K562 (cell line): ENCODE data around the gene RHOBTB3. TPM values are rescaled to one million over a fixed set of nuclear protein-coding genes. Genes with fewer than 3 reads are reported as not detected.

Source experiments
- ARNT ChIP-seq, 2 experiments: fragments of 450-650 bp; IDR thresholded peaks; 2 replicates each; pipeline ENCODE4 v1.6.1; 2016; ENCODE audit warnings: mild to moderate bottlenecking in 1 of 2
- CTCF ChIP-seq, 3 experiments: IDR thresholded peaks in 2 of 3; conservative IDR thresholded peaks in 1 of 3; 2 replicates each; pipeline ENCODE4 v1.5.1; 2011 to 2012; ENCODE audit warnings: low read length in 3 of 3, mild to moderate bottlenecking in 3 of 3, control low read depth in 2 of 3, improper control_type of control experiment in 1 of 3, inconsistent platforms in 1 of 3, low read depth in 1 of 3, mixed read lengths in 1 of 3, moderate library complexity in 1 of 3; ENCODE audit not compliant: insufficient read depth in 2 of 3
- CXXC5 ChIP-seq: fragments of 250-450 bp; sonication (Bioruptor Pico); IDR thresholded peaks from 2 replicates; pipeline ENCODE4 v1.8.0; 2022; ENCODE audit warnings: inconsistent platforms, mild to moderate bottlenecking, moderate library complexity
- FOSL1 ChIP-seq: fragments of 200-800 bp; sonication (Bioruptor generic); conservative IDR thresholded peaks from 2 replicates; pipeline ENCODE4 v1.6.1; 2016; ENCODE audit warnings: missing genetic modification characterization, missing compliant biosample characterization
- FOXJ3 ChIP-seq: sonication (generic); formaldehyde crosslinking; IDR thresholded peaks from 2 replicates; pipeline ENCODE4 v1.4.0; 2020; ENCODE audit warnings: mild to moderate bottlenecking, missing genetic modification reagents
- KLF13 ChIP-seq: fragments of 450-650 bp; IDR thresholded peaks from 2 replicates; pipeline ENCODE4 v1.6.1; 2016; ENCODE audit warnings: missing genetic modification characterization, low read depth, mild to moderate bottlenecking, missing compliant biosample characterization, moderate library complexity, borderline replicate concordance
- MBD2 ChIP-seq: sonication (generic); IDR thresholded peaks from 2 replicates; pipeline ENCODE4 v1.6.1; 2016; ENCODE audit warnings: low read depth, borderline replicate concordance
- MTA3 ChIP-seq: fragments of 450-650 bp; formaldehyde crosslinking; IDR thresholded peaks from 2 replicates; pipeline ENCODE4 v1.6.1; 2017; ENCODE audit warnings: mild to moderate bottlenecking, borderline replicate concordance
- MYNN ChIP-seq, 2 experiments: sonication (generic); formaldehyde crosslinking in 1 of 2; IDR thresholded peaks; 2 replicates each; pipeline versions ENCODE4 v1.5.0 to v1.6.1; 2016 to 2020; ENCODE audit warnings: antibody characterized with exemption in 1 of 2, missing genetic modification reagents in 1 of 2
- NONO ChIP-seq, 2 experiments: fragments of 200-400 bp in 1 of 2; fragments of 450-650 bp in 1 of 2; formaldehyde crosslinking in 1 of 2; IDR thresholded peaks; 2 replicates each; pipeline ENCODE4 v1.6.1; 2017; ENCODE audit warnings: low read depth in 2 of 2, mild to moderate bottlenecking in 2 of 2, moderate library complexity in 2 of 2, low read length in 1 of 2
- PBX2 ChIP-seq, 2 experiments: IDR thresholded peaks in 1 of 2; conservative IDR thresholded peaks in 1 of 2; 2 replicates each; pipeline ENCODE4 v1.6.1; 2016; ENCODE audit warnings: low read depth in 2 of 2, mild to moderate bottlenecking in 1 of 2, missing compliant biosample characterization in 1 of 2, missing genetic modification characterization in 1 of 2, moderate library complexity in 1 of 2
- PHB2 ChIP-seq: fragments of 450-650 bp; IDR thresholded peaks from 2 replicates; pipeline ENCODE4 v1.6.1; 2017; ENCODE audit warnings: low read depth
- TCF3 ChIP-seq: sonication (generic); formaldehyde crosslinking; IDR thresholded peaks from 2 replicates; pipeline ENCODE4 v1.4.0; 2020; ENCODE audit warnings: mild to moderate bottlenecking, missing genetic modification reagents
- TFE3 ChIP-seq: fragments of 450-650 bp; formaldehyde crosslinking; IDR thresholded peaks from 2 replicates; pipeline ENCODE4 v1.4.0; 2020; ENCODE audit warnings: mild to moderate bottlenecking, mixed read lengths
- ZBTB1 ChIP-seq: sonication (generic); formaldehyde crosslinking; IDR thresholded peaks from 2 replicates; pipeline ENCODE4 v1.8.1; 2023; ENCODE audit warnings: missing genetic modification reagents, low read depth, mild to moderate bottlenecking, borderline replicate concordance
- ZBTB17 ChIP-seq: fragments of 450-650 bp; formaldehyde crosslinking; IDR thresholded peaks from 2 replicates; pipeline ENCODE4 v1.4.0; 2020; ENCODE audit warnings: mild to moderate bottlenecking
- ZFP1 ChIP-seq: fragments of 450-650 bp; formaldehyde crosslinking; IDR thresholded peaks from 2 replicates; pipeline ENCODE4 v1.4.0; 2020; ENCODE audit warnings: mild to moderate bottlenecking, mixed read lengths
- ZNF217 ChIP-seq: sonication (generic); formaldehyde crosslinking; IDR thresholded peaks from 2 replicates; pipeline ENCODE4 v1.8.0; 2022; ENCODE audit warnings: mild to moderate bottlenecking, missing genetic modification reagents
- ZNF699 ChIP-seq: fragments of 250-450 bp; sonication (Bioruptor Pico); IDR thresholded peaks from 2 replicates; pipeline ENCODE4 v1.8.0; 2021; ENCODE audit warnings: mild to moderate bottlenecking, moderate library complexity; ENCODE audit not compliant: insufficient replicate concordance
- polyA plus RNA-seq, 8 experiments: library from polyadenylated mRNA; depleted of rRNA in 4 of 8; stranded (reverse) in 5 of 8; unstranded in 3 of 8; fragments of >200 nt; fragmentation: Nextera tagmentation in 2 of 8; fragmentation: Illumina TruSeq in 1 of 8; extraction: Ambion mirVana in 2 of 8; extraction: Trizol in 1 of 8; gene quantifications; 2 replicates each; pipeline versions ENCODE4 v1.2.1 to v1.2.3, GENCODE V29; 2011 to 2014; ENCODE audit warnings: inconsistent platforms in 1 of 8, missing spikeins in 1 of 8
- total RNA-seq, 7 experiments: library from RNA; depleted of rRNA in 6 of 7; stranded (reverse); fragments of >200 nt in 6 of 7; fragmentation: Illumina TruSeq in 2 of 7; extraction: Trizol in 2 of 7; gene quantifications; 2 replicates each; pipeline versions ENCODE4 v1.2.1 to v1.2.3, GENCODE V29; 2011 to 2021; ENCODE audit warnings: low replicate concordance in 1 of 7

The RHOBTB3 gene
- total and polyA plus RNA-seq, 9 of the 15 experiments (the other 6 are each of a cell fraction or from before 2014, with no cell fraction given), result 39.7 to 143 (median 115) TPM

- TF ChIP-seq ZBTB17 (CRISPR knock-in tag) (peak; percentile 83), FOSL1 (tag) (peak; percentile 37; the same call in 1 of the 2 replicates), ZFP1 (CRISPR knock-in tag) (0 out of 2 replicates have a peak, but pooled peaks have one; percentile 41), TFE3 (CRISPR knock-in tag) (peak; percentile 30; the same call in 1 of the 2 replicates), PBX2 (CRISPR knock-in tag; IDR thresholded peaks at IDR 0.05; ENCODE audit: low read depth) (no peak), PBX2 (tag; conservative IDR thresholded peaks at IDR 0.05; ENCODE audit: low read depth) (peak; percentile 42; the same call in 1 of the 2 replicates), FOXJ3 (no peak), CXXC5 (CRISPR knock-in tag) (peak; percentile 97), MYNN (IDR thresholded peaks at IDR 0.05) (peak; percentile 24; the same call in 1 of the 2 replicates), MYNN (CRISPR knock-in tag; IDR thresholded peaks at IDR 0.05) (no peak), PHB2 (peak; percentile 69; the same call in 1 of the 2 replicates), ZNF699 (CRISPR knock-in tag) (no peak), ARNT (IDR thresholded peaks at IDR 0.05) (peak in 1 of 2 experiments; percentile 80; a peak in 1 of 4 replicates), ZBTB1 (peak; percentile 89), CTCF (IDR thresholded peaks at IDR 0.05 in 2 of 3, conservative IDR thresholded peaks at IDR 0.05 in 1 of 3; ENCODE audit: insufficient read depth in 2 of 3, low read depth in 1 of 3, low read length in 3 of 3) (peak in 2 of 3 experiments; percentile 20 to 31; a peak in 2 of 6 replicates), TCF3 (CRISPR knock-in tag) (peak; percentile 12; the same call in 1 of the 2 replicates), MTA3 (peak; percentile 83; the same call in 1 of the 2 replicates), KLF13 (tag) (peak; percentile 96), MBD2 (no peak), NONO (IDR thresholded peaks at IDR 0.05; ENCODE audit: low read depth in 2 of 2, low read length in 1 of 2) (peak; percentile 85 to 91; a peak in 3 of 4 replicates), ZNF217 (no peak)
Observed at GRCh38 chr5:95730730-95731570, at the start of gene RHOBTB3 (continued).
